Thymus (tissue), 11 donors: ENCODE measurements around the gene RAB36. TPM values are rescaled to one million over a fixed set of nuclear protein-coding genes. Genes with fewer than 3 reads are reported as not detected.

ENCODE experiments used
- DNase-seq, 9 donors: peaks; one replicate each; pipeline ENCODE4 v3.0.0-alpha.2; 2013; ENCODE audit warnings: low spot score in 9 of 9, low read depth in 6 of 9, missing footprints in 1 of 9
- H3K27ac ChIP-seq, 2 donors: one replicate each; pipeline ENCODE4 v1.5.1; 2013; ENCODE audit warnings: control low read depth in 1 of 2, low read depth in 1 of 2, low read length in 1 of 2, mild to moderate bottlenecking in 1 of 2, moderate library complexity in 1 of 2
- H3K27me3 ChIP-seq, 2 donors: one replicate each; pipeline ENCODE4 v1.5.1; 2013; ENCODE audit warnings: low read length in 1 of 2; ENCODE audit not compliant: control insufficient read depth in 2 of 2, insufficient read depth in 1 of 2
- H3K36me3 ChIP-seq, 2 donors: one replicate each; pipeline ENCODE4 v1.5.1; 2013; ENCODE audit warnings: low read length in 1 of 2, mild to moderate bottlenecking in 1 of 2, moderate library complexity in 1 of 2; ENCODE audit not compliant: control insufficient read depth in 2 of 2, insufficient read depth in 2 of 2
- H3K4me1 ChIP-seq, 2 donors: one replicate each; pipeline ENCODE4 v1.5.1; 2013; ENCODE audit warnings: low read length in 2 of 2; ENCODE audit not compliant: control insufficient read depth in 2 of 2, insufficient read depth in 2 of 2
- H3K4me3 ChIP-seq, 2 donors: one replicate each; pipeline ENCODE4 v1.5.1; 2013; ENCODE audit warnings: low read length in 2 of 2, control low read depth in 1 of 2, mild to moderate bottlenecking in 1 of 2
- H3K9me3 ChIP-seq, 2 donors: one replicate each; pipeline ENCODE4 v1.5.1; 2013; ENCODE audit warnings: low read length in 1 of 2, mild to moderate bottlenecking in 1 of 2; ENCODE audit not compliant: control insufficient read depth in 2 of 2, insufficient read depth in 1 of 2
- WGBS: extraction: QIAGEN DNeasy Blood & Tissue Kit; methylation state at CpG from one replicate; pipeline ENCODE4 v1.1.7; 2013; 5-methylcytosine and 5-hydroxymethylcytosine counted together
- polyA plus RNA-seq: library from polyadenylated mRNA; stranded (reverse); fragments of 200-250 nt; gene quantifications from one replicate; pipeline ENCODE4 v1.2.3, GENCODE V29; 2013
- total RNA-seq: library from RNA; stranded (reverse); fragments of 120-200 nt; gene quantifications from one replicate; pipeline ENCODE4 v1.2.4, GENCODE V29; 2013
- donor health status: healthy.

RAB36 gene
- total and polyA plus RNA-seq, 2 donors = 0.42 to 0.46 TPM

DNA sequence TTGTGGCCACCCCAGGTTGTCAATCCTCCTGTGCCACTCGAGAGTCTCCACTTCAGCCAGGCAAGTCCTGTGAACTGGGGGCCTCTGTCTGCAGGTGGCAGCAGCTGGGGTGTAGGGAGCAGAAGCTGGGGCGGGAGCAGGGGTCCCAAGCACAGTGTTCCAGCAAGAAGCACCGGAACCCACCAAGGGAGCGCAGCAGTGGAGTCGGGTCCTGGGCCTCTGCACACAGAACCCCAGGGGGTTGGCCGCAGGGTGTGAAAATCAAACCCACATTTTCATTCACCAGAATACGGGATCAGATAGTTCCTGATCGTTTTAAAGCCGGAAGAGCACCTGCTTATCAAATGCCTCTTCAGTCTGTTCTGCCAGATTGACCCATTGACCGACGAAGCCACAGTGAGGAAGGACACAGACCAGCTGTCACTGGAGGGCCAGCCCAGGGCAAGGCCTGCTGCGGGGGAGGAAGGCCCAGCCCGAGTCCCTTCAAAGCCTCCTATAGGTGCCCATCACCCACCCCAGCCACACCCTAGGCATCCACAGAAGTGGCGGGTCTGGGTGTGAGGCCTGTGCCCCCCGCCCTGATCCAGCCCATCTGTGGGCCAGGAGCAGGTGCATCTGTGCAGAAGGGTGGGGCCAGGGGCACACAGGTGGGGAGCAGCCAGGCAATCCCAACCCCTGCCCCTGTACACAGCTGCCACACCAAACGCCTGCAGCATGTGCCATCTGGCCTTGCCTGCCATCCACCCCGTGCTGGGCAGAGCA is 37.6 kb upstream of the RAB36 start:
- Histone ChIP-seq H3K9me3 (no peaks in the 10 kb centered on the region), H3K27ac (no peak overlapping the region), H3K27me3 (no peaks in the 10 kb centered on the region), H3K4me1 (peaks cover 0 to 8% of the 10 kb centered on the region in 2 donors), H3K4me3 (no peak overlapping the region), H3K36me3 (no peaks in the 10 kb centered on the region)
- DNase-seq = no peak
- 92% methylated on average over 17 of the region's 17 CpGs for WGBS

GRCh38 chr22:23108249-23109078 is 36.8 kb upstream of the RAB36 start:
- H3K4me1 ChIP-seq = peaks cover 0 to 9% of the 10 kb centered on the region in 2 donors
- no peak overlapping the region for H3K27ac ChIP-seq
- H3K9me3 ChIP-seq = no peaks in the 10 kb centered on the region
- no peaks in the 10 kb centered on the region for H3K27me3 ChIP-seq
- no peak overlapping the region for H3K4me3 ChIP-seq
- 89% methylated on average over 7 of the region's 7 CpGs for WGBS
- no peak for DNase-seq
- H3K36me3 ChIP-seq = no peaks in the 10 kb centered on the region

DNA sequence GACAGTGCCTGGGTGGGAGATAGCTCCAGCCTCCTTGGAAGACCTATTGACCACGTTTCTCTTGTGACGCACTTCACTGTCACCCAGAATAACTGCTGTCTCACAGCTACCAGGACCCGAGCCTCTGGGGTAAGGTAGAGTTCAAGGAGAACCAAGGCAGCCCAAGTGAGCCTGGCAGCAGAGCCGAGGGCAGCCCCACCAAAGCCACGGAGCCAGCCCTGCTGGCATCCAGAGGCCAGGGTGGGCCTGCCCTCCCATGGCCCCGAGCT is 36.3 kb upstream of the RAB36 start:
- 97% methylated on average over 6 of the region's 6 CpGs for WGBS
- Histone ChIP-seq H3K9me3 (no peaks in the 10 kb centered on the region), H3K4me3 (no peak overlapping the region), H3K36me3 (no peaks in the 10 kb centered on the region), H3K4me1 (peaks cover 0 to 11% of the 10 kb centered on the region in 2 donors), H3K27ac (no peak overlapping the region), H3K27me3 (no peaks in the 10 kb centered on the region)
- DNase-seq = no peak

DNA sequence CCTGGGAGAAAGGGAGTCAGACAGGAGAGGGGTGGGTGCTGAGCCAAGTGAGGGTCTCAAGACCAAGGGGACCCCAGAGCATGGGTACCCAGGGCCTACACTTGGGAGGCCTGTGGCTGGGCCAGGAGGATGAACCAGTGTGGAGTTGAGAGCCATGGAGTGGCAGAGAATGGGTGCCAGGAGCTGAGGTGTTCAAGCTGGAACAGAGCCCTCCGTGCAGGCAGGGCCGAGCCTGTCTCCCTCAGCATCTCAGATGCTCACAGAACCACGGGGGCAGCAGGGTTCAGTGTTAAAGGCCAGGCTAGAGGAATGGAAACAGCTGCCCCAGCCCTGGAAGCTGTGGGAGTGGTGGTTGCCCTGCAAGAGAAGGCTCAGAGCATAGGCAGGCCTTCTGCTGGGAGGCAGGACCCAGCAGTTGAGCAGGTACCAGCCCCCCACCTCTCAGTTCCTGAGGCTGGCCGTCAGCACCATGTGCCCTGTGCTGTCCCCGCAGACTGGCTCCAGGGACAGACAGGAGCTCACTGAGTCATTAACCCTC is 35.8 kb upstream of the RAB36 start:
- Histone ChIP-seq H3K4me1 (peaks cover 0 to 11% of the 10 kb centered on the region in 2 donors), H3K9me3 (no peaks in the 10 kb centered on the region), H3K4me3 (no peak overlapping the region), H3K27me3 (no peaks in the 10 kb centered on the region), H3K36me3 (no peaks in the 10 kb centered on the region), H3K27ac (no peak overlapping the region)
- no peak for DNase-seq
- WGBS = 93% methylated on average over 5 of the region's 5 CpGs

DNA sequence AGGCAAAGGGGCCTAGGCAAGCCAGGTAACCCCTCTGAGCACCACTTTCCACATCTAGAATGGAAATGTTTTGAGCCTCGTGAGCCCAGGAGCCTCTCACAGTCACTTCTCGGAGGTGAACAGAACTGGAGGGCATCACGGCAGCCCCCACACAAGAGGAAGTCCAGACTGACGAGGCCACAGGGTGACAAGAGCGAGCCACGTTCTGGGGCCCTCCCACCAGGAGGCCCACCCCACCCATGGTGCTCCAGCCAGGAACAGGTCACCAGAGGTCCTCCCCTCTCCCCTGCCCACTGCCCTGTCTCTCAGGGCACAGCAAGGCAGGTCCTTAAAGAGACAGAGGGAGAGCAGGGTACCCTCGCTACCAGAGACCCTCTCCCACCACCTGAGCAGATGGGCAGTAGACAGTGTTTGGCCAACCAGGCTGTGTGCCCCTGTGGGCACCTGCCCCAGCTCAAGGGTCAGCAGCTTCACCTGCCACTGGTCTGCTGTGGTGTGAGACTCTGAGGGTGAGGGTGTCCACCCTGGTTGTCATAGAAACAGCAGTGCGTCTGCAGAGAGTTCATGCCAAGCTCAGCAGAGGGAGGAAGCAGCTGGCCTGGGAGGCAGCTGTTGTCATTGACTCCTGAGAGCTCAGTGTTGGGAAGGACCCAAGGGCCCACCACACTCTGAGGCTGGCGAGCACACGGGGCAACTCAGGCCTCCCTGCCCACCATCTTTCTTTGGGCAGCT is 34.9 kb upstream of the RAB36 start:
- 81% methylated on average over 10 of the region's 10 CpGs for WGBS
- Histone ChIP-seq H3K36me3 (no peaks in the 10 kb centered on the region), H3K4me3 (no peak overlapping the region), H3K9me3 (no peaks in the 10 kb centered on the region), H3K27ac (no peak overlapping the region), H3K4me1 (peaks cover 0 to 11% of the 10 kb centered on the region in 2 donors), H3K27me3 (no peaks in the 10 kb centered on the region)
- no peak for DNase-seq

DNA sequence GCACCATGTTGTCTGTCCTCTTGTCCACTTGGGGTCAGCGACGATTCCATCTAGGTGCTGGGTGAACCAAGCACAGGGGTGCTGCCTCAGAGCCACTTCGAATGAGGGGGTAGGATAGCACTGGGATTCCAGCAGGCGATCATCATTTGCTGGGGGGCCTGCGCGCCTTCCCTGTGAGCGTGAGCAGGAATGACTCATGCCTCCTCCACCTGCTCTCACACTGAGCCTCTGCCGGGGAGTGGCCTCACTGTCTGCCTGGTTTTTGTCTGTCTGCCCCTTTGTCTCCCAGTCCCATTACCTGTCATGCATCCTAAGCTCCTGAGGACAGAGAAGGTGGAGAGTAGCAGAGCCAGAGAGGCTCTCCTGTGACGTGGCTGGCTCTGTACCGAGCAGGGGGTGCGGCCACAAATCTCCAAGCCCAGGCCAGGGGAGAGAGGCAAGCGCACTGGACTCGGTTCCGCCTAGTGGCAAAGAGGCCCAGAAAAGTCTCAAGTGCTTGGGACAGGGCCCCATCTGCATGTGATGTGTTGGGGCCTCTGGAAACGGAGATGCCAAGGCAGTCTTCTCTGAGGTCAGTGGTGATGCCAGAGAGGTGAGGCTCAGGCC is 34.3 kb upstream of the RAB36 start:
- H3K9me3 ChIP-seq = no peaks in the 10 kb centered on the region
- no peak overlapping the region for H3K4me3 ChIP-seq
- 93% methylated on average over 15 of the region's 15 CpGs for WGBS
- no peak for DNase-seq
- H3K36me3 ChIP-seq = no peaks in the 10 kb centered on the region
- H3K27ac ChIP-seq = no peak overlapping the region
- no peaks in the 10 kb centered on the region for H3K27me3 ChIP-seq
- peaks cover 0 to 11% of the 10 kb centered on the region in 2 donors for H3K4me1 ChIP-seq

DNA sequence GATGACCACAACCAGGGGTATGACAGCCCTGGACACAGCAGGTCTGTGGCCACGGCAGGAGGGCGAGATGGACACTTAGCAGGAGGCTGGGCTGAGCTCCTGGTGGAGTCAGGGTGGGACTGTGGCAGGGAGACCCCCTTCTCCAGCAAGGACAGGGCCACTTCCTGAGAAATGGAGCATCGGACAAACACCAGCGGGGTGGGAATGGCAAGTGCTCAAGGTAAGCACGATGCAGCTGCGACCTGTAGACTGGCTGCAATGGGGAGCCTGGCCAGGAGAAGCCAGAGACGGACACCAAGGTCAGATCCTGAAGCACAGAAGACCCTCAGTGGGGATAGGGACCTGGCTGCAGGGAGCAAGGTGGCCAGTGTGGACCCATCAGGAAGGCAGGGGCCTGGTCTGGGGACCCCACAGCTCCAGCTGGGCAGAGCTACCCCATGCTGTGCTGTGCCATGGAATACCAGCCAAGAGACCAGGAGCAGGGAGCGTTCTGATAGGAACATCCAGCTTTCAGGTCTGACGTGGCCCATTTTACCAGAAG is 32.7 kb upstream of the RAB36 start:
- Histone ChIP-seq H3K4me3 (no peak overlapping the region), H3K36me3 (no peaks in the 10 kb centered on the region), H3K27ac (no peak overlapping the region), H3K27me3 (no peaks in the 10 kb centered on the region), H3K9me3 (no peaks in the 10 kb centered on the region), H3K4me1 (peaks cover 0 to 9% of the 10 kb centered on the region in 2 donors)
- DNase-seq = no peak
- 96% methylated on average over 9 of the region's 9 CpGs for WGBS

DNA sequence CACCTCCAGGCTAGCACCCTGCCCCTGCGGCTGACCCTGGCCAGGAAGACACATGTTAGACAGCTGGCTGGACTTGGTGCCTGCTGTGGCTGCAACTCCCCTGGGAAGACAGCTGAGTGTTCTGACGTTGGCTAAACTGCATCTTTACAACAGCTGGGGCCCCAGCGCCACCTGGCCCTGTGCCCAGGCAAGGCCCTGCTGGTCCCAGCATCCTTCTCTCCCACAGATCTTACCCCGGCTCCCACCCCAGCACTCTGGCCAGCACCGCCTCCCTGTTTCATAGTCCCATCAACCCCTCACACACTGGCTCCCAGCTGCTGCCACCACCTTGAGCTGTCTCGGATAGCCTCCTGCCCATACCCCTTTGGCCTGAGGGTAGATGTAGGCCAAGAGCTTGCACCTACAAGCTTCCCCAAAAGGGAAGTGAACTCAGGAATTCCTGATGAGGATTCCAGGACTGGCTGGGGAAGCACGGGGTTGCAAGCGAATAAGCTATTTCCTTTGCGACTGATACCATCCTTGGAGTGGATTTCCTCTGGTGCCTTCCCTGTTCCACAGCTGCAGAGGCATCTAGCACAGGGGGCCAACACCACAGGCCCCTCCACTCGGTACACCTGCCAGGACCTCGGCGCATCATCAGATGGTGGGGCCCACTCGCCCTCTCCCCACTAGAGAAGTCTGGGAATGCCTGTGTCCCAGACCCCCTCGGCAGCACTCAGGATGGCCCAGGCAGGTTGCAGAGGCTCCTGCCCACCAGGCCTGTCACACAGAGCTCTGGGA is 32.0 kb upstream of the RAB36 start:
- DNase-seq = no peak
- Histone ChIP-seq H3K4me3 (no peak overlapping the region), H3K9me3 (no peaks in the 10 kb centered on the region), H3K36me3 (no peaks in the 10 kb centered on the region), H3K27ac (no peak overlapping the region), H3K27me3 (no peaks in the 10 kb centered on the region), H3K4me1 (peaks cover 0 to 9% of the 10 kb centered on the region in 2 donors)
- 84% methylated on average over 14 of the region's 14 CpGs for WGBS
